ENCODE results near the gene EEF1AKMT1.

GRCh38 chr13:20708216-20708615 lies 65.5 kb downstream of the EEF1AKMT1 start:
- no peak for TF ChIP-seq CTCF (IDR thresholded peaks at IDR 0.05)
- TF ChIP-seq POLR2A (IDR thresholded peaks at IDR 0.05) = no peak

Data from uterus (tissue), 2 donors.